Lower leg skin (tissue), 4 donors: ENCODE data around the gene C1QTNF1. TPM values are rescaled to one million over a fixed set of nuclear protein-coding genes. Genes with fewer than 3 reads are reported as not detected.
"Not testable (repeated sequence)": the region's sequence is repeated elsewhere in the genome, so short reads cannot be mapped to it uniquely, and the experiment has no call there.

Source experiments
- DNase-seq, 2 donors: peaks; one replicate each; pipeline ENCODE4 v3.0.0-alpha.2; 2019; ENCODE audit warnings: low spot score in 2 of 2
- H3K4me3 ChIP-seq: fragments of 200-600 bp; sonication (generic); 2 replicates; pipeline ENCODE4 v1.5.1; 2017; ENCODE audit warnings: mild to moderate bottlenecking, low read depth; ENCODE audit not compliant: poor library complexity, severe bottlenecking
- CTCF ChIP-seq, 3 donors: fragments of 450-650 bp; IDR thresholded peaks; one replicate each; pipeline ENCODE4 v1.5.1; 2016; ENCODE audit warnings: antibody characterized with exemption in 3 of 3, mild to moderate bottlenecking in 3 of 3, moderate library complexity in 2 of 3
- POLR2A ChIP-seq, 2 donors: fragments of 450-650 bp; IDR thresholded peaks; one replicate each; pipeline ENCODE4 v1.6.1; 2016 to 2017; ENCODE audit warnings: antibody characterized with exemption in 2 of 2, mild to moderate bottlenecking in 1 of 2, moderate library complexity in 1 of 2
- WGBS, 2 donors: methylation state at CpG; one replicate each; pipeline ENCODE4 v1.1.5; 2018; 5-methylcytosine and 5-hydroxymethylcytosine counted together
- intact Hi-C: fragments of 100-400 bp; cut with DNase I; formaldehyde crosslinking; loops from one replicate; pipeline ENCODE4 v1.15.0; 2023; ENCODE audit warnings: low total_unique reads
- total RNA-seq, 4 donors: library from RNA; depleted of rRNA; stranded (reverse); fragments of >200 nt; gene quantifications; one replicate each; pipeline ENCODE4 v1.1.0, GENCODE V29; 2016

The C1QTNF1 gene
- total RNA-seq, 4 donors from 2014 or later: 24.3 to 53.1 (median 29.5) TPM

GRCh38 chr17:79072544-79072943 is 48.6 kb downstream of the C1QTNF1 start:
- no peak for TF ChIP-seq CTCF (IDR thresholded peaks at IDR 0.05)
- TF ChIP-seq POLR2A (IDR thresholded peaks at IDR 0.05): no peak
- no peak for DNase-seq
- intact Hi-C loops: no loop called here
- 91 to 94% methylated on average over 10 of the region's 10 CpGs for WGBS, 2 donors
- no peak overlapping the region for H3K4me3 ChIP-seq

- TF ChIP-seq POLR2A (IDR thresholded peaks at IDR 0.05) (no peak), CTCF (IDR thresholded peaks at IDR 0.05) (no peak)
- WGBS, 2 donors: 86 to 90% methylated on average over 8 of the region's 8 CpGs
Measured at GRCh38 chr17:79073016-79073705, 49.2 kb downstream of the C1QTNF1 start.

GRCh38 chr17:79073706-79074088 is 49.7 kb downstream of the C1QTNF1 start:
- intact Hi-C loops: no loop called here
- TF ChIP-seq CTCF (IDR thresholded peaks at IDR 0.05): no peak
- no peak for TF ChIP-seq POLR2A (IDR thresholded peaks at IDR 0.05)

More at GRCh38 chr17:79073016-79073705, 49.2 kb downstream of the C1QTNF1 start:
- no peak for DNase-seq
- intact Hi-C loops: no loop called here
- no peak overlapping the region for H3K4me3 ChIP-seq

GRCh38 chr17:79074121-79074648 is 50.2 kb downstream of the C1QTNF1 start:
- WGBS, 2 donors: 57 to 63% methylated on average over 22 of the region's 22 CpGs
- DNase-seq, H3K4me3 ChIP-seq, intact Hi-C loops: not testable (repeated sequence)

More at GRCh38 chr17:79073706-79074088, 49.7 kb downstream of the C1QTNF1 start:
- H3K4me3 ChIP-seq: no peak overlapping the region
- 79 to 85% methylated on average over 6 of the region's 6 CpGs for WGBS, 2 donors
- no peak for DNase-seq

- peak within 1 kb of the TSS; percentile 62 for H3K4me3 ChIP-seq
- TF ChIP-seq POLR2A (IDR thresholded peaks at IDR 0.05) (no peak), CTCF (IDR thresholded peaks at IDR 0.05) (no peak)
- peak; percentile 90 to 98 for DNase-seq
- intact Hi-C loops: no loop called here
- WGBS, 2 donors: 0% methylated on average over 34 to 58 of the region's 106 CpGs
Measured at GRCh38 chr17:79074649-79075445, 50.9 kb downstream of the C1QTNF1 start, which contains the start of gene ENGASE. Gene ENGASE, plus strand, starts transcription at chr17:79074824. Its CDS starts 121 bp downstream, at chr17:79074945.

- no peak for DNase-seq
- TF ChIP-seq POLR2A (IDR thresholded peaks at IDR 0.05) (no peak), CTCF (IDR thresholded peaks at IDR 0.05) (no peak)
- WGBS, 2 donors: 5 to 10% methylated on average over 6 of the region's 6 CpGs
- intact Hi-C loops: no loop called here
- peak overlapping the region; percentile 62 for H3K4me3 ChIP-seq
Measured at GRCh38 chr17:79075446-79075750, 51.4 kb downstream of the C1QTNF1 start.
